HG03442 (cell line): ENCODE results near the gene LRPAP1.
A peak's percentile ranks its signal among the peaks of the same experiment; 100 is the strongest.
"Not testable (repeated sequence)": the region's sequence is repeated elsewhere in the genome, so short reads cannot be mapped to it uniquely, and the experiment has no call there.

Source experiments
- ATAC-seq: cut with Tn5 transposase; IDR thresholded peaks from one replicate; pipeline ENCODE4 v1.9.1; 2021; ENCODE audit warnings: mild to moderate bottlenecking, moderate library complexity; ENCODE audit not compliant: unreplicated experiment

The LRPAP1 gene, protein sequence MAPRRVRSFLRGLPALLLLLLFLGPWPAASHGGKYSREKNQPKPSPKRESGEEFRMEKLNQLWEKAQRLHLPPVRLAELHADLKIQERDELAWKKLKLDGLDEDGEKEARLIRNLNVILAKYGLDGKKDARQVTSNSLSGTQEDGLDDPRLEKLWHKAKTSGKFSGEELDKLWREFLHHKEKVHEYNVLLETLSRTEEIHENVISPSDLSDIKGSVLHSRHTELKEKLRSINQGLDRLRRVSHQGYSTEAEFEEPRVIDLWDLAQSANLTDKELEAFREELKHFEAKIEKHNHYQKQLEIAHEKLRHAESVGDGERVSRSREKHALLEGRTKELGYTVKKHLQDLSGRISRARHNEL

GRCh38 chr4:3531879-3532750, at the start of gene LRPAP1:
Gene LRPAP1 (minus strand): TSS chr4:3532422. CDS start chr4:3532412, 10 bp downstream.
- peak; percentile 77 for ATAC-seq

- ATAC-seq: not testable (repeated sequence)
Observed at GRCh38 chr4:3581334-3582090, 49.3 kb upstream of the LRPAP1 start.

DNA sequence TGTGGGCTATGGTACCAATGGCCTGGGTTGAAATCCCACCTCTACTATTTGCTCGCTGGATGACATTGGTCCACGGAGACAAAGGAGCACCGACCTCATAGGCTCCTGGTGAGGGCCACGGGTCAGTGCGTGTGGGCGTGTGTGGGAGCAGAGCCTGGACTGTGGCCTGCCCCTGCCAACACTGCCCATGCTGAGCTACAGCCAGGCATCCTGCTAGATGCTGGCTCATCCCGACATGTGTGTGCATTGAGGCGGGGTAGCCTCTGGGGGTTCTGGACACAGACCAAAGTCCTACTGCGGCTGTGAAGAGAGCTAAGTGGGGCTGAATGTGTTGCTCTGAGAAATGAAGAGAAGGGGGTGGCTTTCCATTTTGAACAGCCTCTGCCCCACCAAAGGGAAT, 48.6 kb upstream of the LRPAP1 start:
- not testable (repeated sequence) for ATAC-seq

- ATAC-seq: not testable (repeated sequence)
Observed at GRCh38 chr4:3578527-3579144, 46.4 kb upstream of the LRPAP1 start.

DNA sequence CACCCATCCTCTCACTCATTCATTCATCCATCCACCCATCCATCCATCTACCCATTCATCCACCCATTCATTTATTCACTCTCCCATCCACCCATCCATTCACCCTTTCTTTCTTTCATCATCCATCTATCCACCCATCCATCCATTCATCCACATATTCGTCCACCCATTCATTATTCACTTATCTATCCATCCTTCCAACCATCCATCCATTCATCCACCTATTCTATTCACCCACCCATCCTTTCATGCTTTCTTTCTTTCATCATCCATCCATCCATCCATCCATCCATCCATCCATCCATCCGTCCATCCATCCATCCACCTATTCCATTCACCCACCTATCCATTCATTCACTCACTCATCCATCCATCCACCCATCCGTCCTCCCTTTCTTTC, 45.8 kb upstream of the LRPAP1 start:
- not testable (repeated sequence) for ATAC-seq

GRCh38 chr4:3577208-3577892, 45.1 kb upstream of the LRPAP1 start:
- ATAC-seq: not testable (repeated sequence)

GRCh38 chr4:3576533-3577207, 44.4 kb upstream of the LRPAP1 start:
- ATAC-seq: not testable (repeated sequence)

GRCh38 chr4:3575426-3576369, 43.5 kb upstream of the LRPAP1 start:
- not testable (repeated sequence) for ATAC-seq

DNA sequence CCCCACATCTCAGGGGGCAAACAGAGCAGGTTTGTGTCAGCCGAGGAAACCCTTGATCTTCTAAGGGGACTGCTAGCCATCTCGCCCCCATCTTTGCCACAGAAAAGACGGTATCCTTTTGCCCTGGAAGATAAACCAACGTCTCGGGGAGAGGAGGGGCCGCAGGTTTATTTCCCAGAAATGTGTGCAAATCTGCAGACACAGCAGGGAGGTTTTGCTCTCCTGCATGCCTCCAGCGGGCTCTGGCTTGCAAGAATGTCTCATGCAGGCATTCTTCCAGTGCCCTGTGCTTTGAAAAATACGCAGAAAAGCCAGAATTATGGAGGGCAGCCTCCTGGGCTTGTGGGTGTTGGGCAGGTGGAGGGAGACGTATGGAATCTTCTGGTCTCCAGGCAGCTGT, 42.6 kb upstream of the LRPAP1 start:
- not testable (repeated sequence) for ATAC-seq

- ATAC-seq: not testable (repeated sequence)
Observed at GRCh38 chr4:3574346-3574745, 42.1 kb upstream of the LRPAP1 start.

GRCh38 chr4:3573131-3573530, 40.9 kb upstream of the LRPAP1 start:
- no peak for ATAC-seq

GRCh38 chr4:3572363-3572762, 40.1 kb upstream of the LRPAP1 start:
- ATAC-seq: no peak

DNA sequence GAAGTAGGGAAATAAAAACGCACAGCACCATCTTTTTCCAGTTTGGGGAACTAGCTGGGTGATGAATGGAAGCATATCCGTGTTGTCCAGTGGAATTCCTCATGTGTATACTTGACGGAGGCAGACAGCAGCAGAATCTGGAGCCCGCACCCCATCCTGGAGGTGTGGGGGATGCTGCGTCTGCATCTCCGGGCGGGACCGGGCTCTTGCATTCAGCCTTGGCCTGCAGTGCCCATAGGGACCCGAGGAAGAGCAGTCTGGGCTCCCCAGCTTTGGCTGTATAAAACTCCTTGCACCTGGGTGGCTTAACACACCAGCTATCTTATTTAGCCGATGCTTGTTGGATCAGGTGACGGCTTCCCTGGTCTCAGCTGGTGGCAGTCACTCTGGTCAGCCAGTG, 39.7 kb upstream of the LRPAP1 start:
- ATAC-seq: no peak

GRCh38 chr4:3570923-3571322, 38.7 kb upstream of the LRPAP1 start:
- ATAC-seq: not testable (repeated sequence)

DNA sequence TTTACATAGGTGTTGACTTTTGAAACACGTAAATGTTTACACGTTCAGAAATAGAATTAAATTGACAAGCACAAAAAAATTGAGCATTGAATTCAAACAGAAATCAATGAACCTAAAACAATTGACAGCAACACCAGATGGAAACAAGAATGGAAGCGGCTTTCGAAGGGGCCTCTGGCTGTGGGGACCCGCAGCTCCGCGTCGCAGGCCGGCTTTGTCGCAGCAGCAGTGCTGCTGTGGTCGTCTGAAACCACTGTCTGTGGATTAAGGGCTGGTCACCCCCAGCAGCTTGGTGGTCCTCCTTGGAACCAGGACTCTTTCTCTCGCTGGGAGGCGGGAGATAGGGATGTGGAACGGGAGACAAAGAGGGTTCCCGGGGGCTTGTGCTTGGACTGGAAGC, 37.4 kb upstream of the LRPAP1 start:
- not testable (repeated sequence) for ATAC-seq

DNA sequence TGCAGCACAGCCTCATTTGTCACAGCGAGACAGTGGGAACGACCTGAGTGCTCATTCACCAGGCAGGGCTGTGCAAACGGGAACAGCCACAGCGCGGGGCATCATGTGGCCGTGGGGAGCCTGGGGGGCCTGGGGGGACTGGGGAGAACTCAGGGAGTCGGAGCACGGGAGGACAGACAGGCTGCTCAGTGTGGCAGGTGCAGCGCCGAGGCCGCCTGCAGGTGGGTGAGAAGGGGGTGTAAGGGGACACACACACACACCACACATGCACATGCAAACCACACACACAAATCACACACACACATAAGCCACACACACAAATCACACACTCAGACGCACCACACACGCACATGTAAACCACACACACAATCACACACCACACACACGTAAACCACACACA, 34.5 kb upstream of the LRPAP1 start:
- not testable (repeated sequence) for ATAC-seq

DNA sequence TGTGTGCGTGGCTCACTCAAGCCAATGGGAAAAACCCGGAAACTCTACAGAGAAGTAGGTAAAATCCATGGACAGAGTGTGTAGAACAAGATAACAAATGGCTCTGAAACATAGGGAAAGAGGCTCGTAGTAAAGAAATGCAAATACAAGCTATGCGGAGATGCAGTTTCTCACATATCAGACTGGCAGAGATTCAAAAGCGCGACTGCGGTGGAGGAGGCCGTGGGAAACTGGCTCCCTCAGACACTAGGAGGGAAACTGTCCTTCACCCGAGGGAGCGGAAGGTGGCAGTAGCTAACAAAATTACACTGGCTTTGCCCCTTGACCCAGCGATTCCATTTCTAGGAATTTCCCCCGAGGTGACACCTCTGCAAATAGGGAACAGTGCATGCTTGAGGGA, 34.1 kb upstream of the LRPAP1 start:
- not testable (repeated sequence) for ATAC-seq

- not testable (repeated sequence) for ATAC-seq
Observed at GRCh38 chr4:3564948-3565347, 32.7 kb upstream of the LRPAP1 start.
